Activated naive CD8-positive, alpha-beta T cell treated with anti-CD3 and anti-CD28 coated beads, Interleukin-2, amount 10 ng/mL, durations not matched to agents 7 days and 5 days (primary cell): ENCODE measurements around the gene C2orf76. TPM values are rescaled to one million over a fixed set of nuclear protein-coding genes. Genes with fewer than 3 reads are reported as not detected.

Experiments used
- ATAC-seq: fragments of 150-1000 bp; cut with Tn5 transposase; one replicate; pipeline ENCODE4 v1.10.0; 2021; ENCODE audit warnings: low read depth, moderate library complexity
- POLR2A ChIA-PET: fragments of 350-600 bp; sonication (Branson Sonifier 250); formaldehyde crosslinking; loops from one replicate; lab custom pipeline; 2021; ENCODE audit warnings: antibody characterized with exemption; lab: Charles Lee
- DNase-seq: peaks from one replicate; pipeline ENCODE4 v3.0.0; 2021
- H3K27ac Mint-ChIP-seq: one replicate; pipeline ENCODE4 v1.8.0; 2022; ENCODE audit warnings: mild to moderate bottlenecking, mixed read lengths
- H3K27me3 Mint-ChIP-seq: one replicate; pipeline ENCODE4 v1.8.0; 2022; ENCODE audit warnings: mild to moderate bottlenecking, moderate library complexity, mixed read lengths
- H3K36me3 Mint-ChIP-seq: one replicate; pipeline ENCODE4 v1.8.0; 2021; ENCODE audit warnings: mild to moderate bottlenecking, mixed read lengths
- H3K4me1 Mint-ChIP-seq: one replicate; pipeline ENCODE4 v1.8.0; 2021; ENCODE audit warnings: mixed read lengths
- H3K4me3 Mint-ChIP-seq: one replicate; pipeline ENCODE4 v1.8.0; 2022; ENCODE audit warnings: mild to moderate bottlenecking, moderate library complexity, mixed read lengths
- H3K9me3 Mint-ChIP-seq: one replicate; pipeline ENCODE4 v1.8.0; 2021; ENCODE audit warnings: mixed read lengths
- total RNA-seq, 2 experiments: library from RNA; stranded (reverse); gene quantifications; one replicate each; pipeline ENCODE4 v1.2.3, GENCODE V29; 2021

Gene C2orf76
- total RNA-seq, 2 experiments from 2014 or later: 6.4 to 7.5 TPM

DNA sequence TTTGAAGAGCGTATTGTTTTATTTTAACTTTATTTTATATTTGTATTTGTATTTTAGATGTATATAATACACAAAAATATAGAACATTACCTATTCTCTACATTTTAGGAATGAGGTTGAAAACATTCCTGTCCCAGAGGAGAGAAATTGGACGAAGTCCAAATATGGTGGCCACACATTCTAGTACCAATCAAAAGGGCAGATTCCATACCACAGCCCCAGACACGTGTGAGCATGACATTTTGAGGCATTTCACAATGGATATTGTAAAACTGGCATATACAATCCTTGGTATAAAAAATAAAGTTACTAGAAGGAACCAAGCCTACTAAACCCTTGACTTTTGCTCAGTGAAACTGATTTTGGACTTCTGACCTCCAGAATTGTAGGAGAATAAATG lies 50.6 kb downstream of the C2orf76 start:
- no peaks in the 10 kb centered on the region for H3K27me3 Mint-ChIP-seq
- no peak overlapping the region for H3K4me3 Mint-ChIP-seq
- H3K4me1 Mint-ChIP-seq: no peaks in the 10 kb centered on the region
- POLR2A ChIA-PET: no interaction called here
- no peak for ATAC-seq
- no peaks in the 10 kb centered on the region for H3K36me3 Mint-ChIP-seq
- H3K9me3 Mint-ChIP-seq: no peaks in the 10 kb centered on the region
- no peak for DNase-seq
- no peak overlapping the region for H3K27ac Mint-ChIP-seq

GRCh38 chr2:119315241-119315925 lies 51.3 kb downstream of the C2orf76 start:
- Mint-ChIP-seq H3K4me3 (no peak overlapping the region), H3K9me3 (no peaks in the 10 kb centered on the region), H3K27me3 (no peaks in the 10 kb centered on the region), H3K36me3 (no peaks in the 10 kb centered on the region), H3K27ac (no peak overlapping the region), H3K4me1 (no peaks in the 10 kb centered on the region)
- DNase-seq: no peak
- POLR2A ChIA-PET: no interaction called here
- ATAC-seq: no peak

DNA sequence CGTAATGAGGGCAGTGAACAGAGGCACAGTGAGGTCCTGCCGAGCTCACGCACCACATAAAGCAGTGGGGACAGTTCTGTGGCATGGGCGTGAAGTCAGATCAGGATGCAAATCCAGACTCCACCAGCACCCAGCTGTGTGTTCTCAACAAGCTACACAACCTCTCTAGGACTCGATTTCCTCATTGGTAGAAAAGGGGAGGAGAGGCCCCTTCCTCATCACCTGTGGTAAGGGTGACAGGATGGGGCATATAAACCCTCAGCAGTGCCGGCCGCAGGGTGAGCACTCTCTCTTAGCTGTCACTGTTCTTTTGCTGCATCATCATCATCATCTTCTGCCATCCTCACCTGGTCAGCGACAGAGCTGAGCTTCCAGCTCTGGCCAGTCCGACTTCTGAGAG lies 54.8 kb downstream of the C2orf76 start:
- ATAC-seq (no peak), DNase-seq (no peak)
- Mint-ChIP-seq H3K4me1 (no peaks in the 10 kb centered on the region), H3K4me3 (no peak overlapping the region), H3K9me3 (no peaks in the 10 kb centered on the region), H3K27ac (no peak overlapping the region), H3K27me3 (no peaks in the 10 kb centered on the region), H3K36me3 (no peaks in the 10 kb centered on the region)
- POLR2A ChIA-PET: no interaction called here

DNA sequence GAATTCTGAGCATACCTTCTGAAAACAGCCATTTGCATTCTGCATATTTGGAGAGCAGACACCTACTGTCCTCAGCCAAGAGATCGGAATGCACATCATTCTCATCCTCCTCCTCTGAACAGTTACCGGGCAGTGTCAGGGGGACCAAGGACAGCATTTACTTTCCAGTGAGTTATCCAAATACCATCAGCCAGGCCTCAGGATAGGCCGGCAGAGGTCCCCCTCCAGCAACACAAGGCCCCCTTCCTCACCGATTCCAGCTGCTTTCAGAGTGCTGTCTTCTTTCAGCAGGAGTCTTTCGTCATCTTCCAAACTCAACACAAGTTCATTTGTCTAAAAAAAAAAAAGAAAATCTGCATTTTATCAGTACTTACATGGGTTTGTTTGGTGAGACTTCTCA lies 55.3 kb downstream of the C2orf76 start:
- Mint-ChIP-seq H3K27ac (no peak overlapping the region), H3K36me3 (no peaks in the 10 kb centered on the region), H3K4me1 (no peaks in the 10 kb centered on the region), H3K27me3 (no peaks in the 10 kb centered on the region), H3K4me3 (no peak overlapping the region), H3K9me3 (no peaks in the 10 kb centered on the region)
- POLR2A ChIA-PET: no interaction called here
- DNase-seq (no peak), ATAC-seq (no peak)

DNA sequence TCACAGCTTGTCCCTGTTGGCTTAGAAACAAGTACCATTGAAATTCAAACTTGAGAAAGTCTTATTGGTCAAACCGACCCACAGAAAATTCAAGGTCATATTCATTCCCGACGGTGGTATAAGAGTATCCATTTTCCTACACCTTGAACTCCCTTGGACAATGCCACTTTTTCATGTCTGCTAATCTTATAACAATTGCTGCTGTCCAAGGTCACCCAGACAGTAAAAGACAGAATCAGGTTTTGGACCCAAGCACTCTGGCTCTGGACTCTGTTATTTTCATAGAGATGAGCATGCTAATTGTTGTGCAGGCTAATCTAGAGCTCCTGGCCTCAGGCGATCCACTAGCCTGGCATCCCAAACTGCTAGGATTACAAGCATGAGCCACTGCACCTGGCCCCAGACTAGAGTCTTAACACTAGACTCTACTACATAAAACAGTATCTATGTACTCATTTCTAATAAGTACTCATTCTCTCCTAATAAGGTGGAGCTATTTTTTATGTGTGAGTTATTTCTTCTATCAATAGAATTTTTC lies 57.8 kb downstream of the C2orf76 start:
- Mint-ChIP-seq H3K9me3 (no peaks in the 10 kb centered on the region), H3K27me3 (no peaks in the 10 kb centered on the region), H3K4me1 (no peaks in the 10 kb centered on the region), H3K36me3 (no peaks in the 10 kb centered on the region), H3K4me3 (no peak overlapping the region), H3K27ac (no peak overlapping the region)
- DNase-seq (no peak), ATAC-seq (no peak)
- POLR2A ChIA-PET: no interaction called here

GRCh38 chr2:119307419-119308140 lies 59.1 kb downstream of the C2orf76 start:
- DNase-seq (no peak), ATAC-seq (no peak)
- POLR2A ChIA-PET: no interaction called here
- H3K36me3 Mint-ChIP-seq: no peaks in the 10 kb centered on the region
- no peak overlapping the region for H3K4me3 Mint-ChIP-seq
- no peaks in the 10 kb centered on the region for H3K9me3 Mint-ChIP-seq
- no peaks in the 10 kb centered on the region for H3K4me1 Mint-ChIP-seq
- no peaks in the 10 kb centered on the region for H3K27me3 Mint-ChIP-seq
- H3K27ac Mint-ChIP-seq: no peak overlapping the region

GRCh38 chr2:119306196-119306590 lies 60.4 kb downstream of the C2orf76 start:
- DNase-seq (no peak), ATAC-seq (no peak)
- H3K36me3 Mint-ChIP-seq: no peaks in the 10 kb centered on the region
- no peaks in the 10 kb centered on the region for H3K27me3 Mint-ChIP-seq
- H3K4me1 Mint-ChIP-seq: no peaks in the 10 kb centered on the region
- no peak overlapping the region for H3K4me3 Mint-ChIP-seq
- no peak overlapping the region for H3K27ac Mint-ChIP-seq
- no peaks in the 10 kb centered on the region for H3K9me3 Mint-ChIP-seq
- POLR2A ChIA-PET: no interaction called here

- no peaks in the 10 kb centered on the region for H3K4me1 Mint-ChIP-seq
- no peak overlapping the region for H3K4me3 Mint-ChIP-seq
- ATAC-seq (no peak), DNase-seq (no peak)
- POLR2A ChIA-PET: no interaction called here
- H3K36me3 Mint-ChIP-seq: no peaks in the 10 kb centered on the region
- no peaks in the 10 kb centered on the region for H3K9me3 Mint-ChIP-seq
- H3K27ac Mint-ChIP-seq: no peak overlapping the region
- H3K27me3 Mint-ChIP-seq: no peaks in the 10 kb centered on the region
These were observed 61.0 kb downstream of the C2orf76 start for GRCh38 chr2:119305497-119306195.

- H3K27ac Mint-ChIP-seq: no peak overlapping the region
- ATAC-seq (no peak), DNase-seq (no peak)
- no peak overlapping the region for H3K4me3 Mint-ChIP-seq
- H3K27me3 Mint-ChIP-seq: no peaks in the 10 kb centered on the region
- H3K9me3 Mint-ChIP-seq: no peaks in the 10 kb centered on the region
- no peaks in the 10 kb centered on the region for H3K4me1 Mint-ChIP-seq
- POLR2A ChIA-PET: no interaction called here
- no peaks in the 10 kb centered on the region for H3K36me3 Mint-ChIP-seq
These were observed 61.8 kb downstream of the C2orf76 start for GRCh38 chr2:119304847-119305246.

- H3K4me1 Mint-ChIP-seq: no peaks in the 10 kb centered on the region
These were observed 65.2 kb downstream of the C2orf76 start for GRCh38 chr2:119301413-119301812.

GRCh38 chr2:119295688-119296375 lies 70.8 kb downstream of the C2orf76 start:
- ATAC-seq (no peak), DNase-seq (no peak)
- H3K9me3 Mint-ChIP-seq: no peaks in the 10 kb centered on the region
- no peak overlapping the region for H3K27ac Mint-ChIP-seq
- H3K36me3 Mint-ChIP-seq: no peaks in the 10 kb centered on the region
- H3K27me3 Mint-ChIP-seq: no peaks in the 10 kb centered on the region
- no peak overlapping the region for H3K4me3 Mint-ChIP-seq
- POLR2A ChIA-PET: no interaction called here
- no peaks in the 10 kb centered on the region for H3K4me1 Mint-ChIP-seq

More at GRCh38 chr2:119301413-119301812, 65.2 kb downstream of the C2orf76 start:
- POLR2A ChIA-PET: no interaction called here
- no peaks in the 10 kb centered on the region for H3K9me3 Mint-ChIP-seq
- ATAC-seq (no peak), DNase-seq (no peak)
- no peak overlapping the region for H3K4me3 Mint-ChIP-seq
- no peaks in the 10 kb centered on the region for H3K27me3 Mint-ChIP-seq
- no peaks in the 10 kb centered on the region for H3K36me3 Mint-ChIP-seq
- no peak overlapping the region for H3K27ac Mint-ChIP-seq

GRCh38 chr2:119294671-119295070 lies 72.0 kb downstream of the C2orf76 start:
- H3K36me3 Mint-ChIP-seq: no peaks in the 10 kb centered on the region

GRCh38 chr2:119293900-119294299 lies 72.7 kb downstream of the C2orf76 start:
- POLR2A ChIA-PET: no interaction called here
- Mint-ChIP-seq H3K9me3 (no peaks in the 10 kb centered on the region), H3K27ac (no peak overlapping the region), H3K27me3 (no peaks in the 10 kb centered on the region), H3K4me3 (no peak overlapping the region), H3K4me1 (no peaks in the 10 kb centered on the region), H3K36me3 (no peaks in the 10 kb centered on the region)
- no peak for DNase-seq
- no peak for ATAC-seq

More at GRCh38 chr2:119294671-119295070, 72.0 kb downstream of the C2orf76 start:
- no peak overlapping the region for H3K4me3 Mint-ChIP-seq
- no peak for DNase-seq
- no peak overlapping the region for H3K27ac Mint-ChIP-seq
- no peaks in the 10 kb centered on the region for H3K4me1 Mint-ChIP-seq
- no peaks in the 10 kb centered on the region for H3K27me3 Mint-ChIP-seq
- no peak for ATAC-seq
- H3K9me3 Mint-ChIP-seq: no peaks in the 10 kb centered on the region
- POLR2A ChIA-PET: no interaction called here
